H54 (cell line): ENCODE measurements around the gene ABHD5.

Experiments used
- DNase-seq: peaks from one replicate; pipeline ENCODE4 v3.0.0; 2011; ENCODE audit warnings: low spot score, mixed read lengths; ENCODE audit not compliant: insufficient read length
- FAIRE-seq: peaks from 3 replicates; lab custom pipeline; 2011; peaks lifted over from hg19 to GRCh38; lab: Jason Lieb, UNC
- POLR2A ChIP-seq: IDR thresholded peaks from 2 replicates; pipeline ENCODE4 v1.6.1; 2011; ENCODE audit warnings: low read depth, mild to moderate bottlenecking, low read length

ABHD5 gene

GRCh38 chr3:43742920-43743319 is 52.2 kb downstream of the ABHD5 start:
- FAIRE-seq (no peak), DNase-seq (no peak)
- TF ChIP-seq POLR2A = no peak

DNA sequence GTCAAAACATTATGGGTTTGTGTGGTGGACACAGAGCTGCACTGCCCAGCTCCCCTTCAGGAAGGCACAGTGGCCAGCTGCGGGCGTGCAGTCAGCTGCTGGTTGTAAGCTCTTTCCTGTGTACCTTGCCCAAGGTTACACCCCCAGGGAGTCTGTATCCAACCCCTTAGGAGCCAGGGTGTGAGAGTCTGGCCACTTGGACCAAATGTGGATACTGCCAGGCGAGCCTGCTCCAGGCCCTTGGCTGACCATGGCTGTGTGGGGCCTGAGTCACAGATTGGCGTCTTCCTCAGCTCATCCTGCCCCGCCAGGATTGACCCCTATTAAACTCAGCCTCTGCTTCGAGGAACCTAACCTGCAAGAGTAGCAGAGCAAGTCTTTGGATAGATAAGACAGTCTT is 56.9 kb downstream of the ABHD5 start:
- DNase-seq (no peak), FAIRE-seq (no peak)

DNA sequence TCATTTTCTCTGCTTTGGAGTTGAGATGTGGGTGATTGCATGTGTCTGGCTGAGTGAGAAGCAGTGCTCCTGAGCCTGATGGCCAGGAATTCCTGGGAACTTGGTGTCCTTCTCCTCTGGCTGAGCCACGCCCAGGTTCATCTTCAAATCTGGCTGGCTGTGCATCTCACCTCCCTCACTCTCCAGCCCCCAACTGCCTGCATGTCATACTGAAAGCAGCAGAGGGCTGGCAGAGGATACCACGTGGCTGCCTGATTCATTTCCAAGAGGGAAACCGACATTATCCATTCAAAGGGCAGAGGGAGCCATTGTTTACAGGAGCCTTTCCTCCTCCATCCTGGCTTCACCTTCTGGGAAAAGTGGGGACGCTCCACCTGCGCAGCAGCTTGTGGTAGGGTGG is 57.4 kb downstream of the ABHD5 start:
- no peak for FAIRE-seq
- no peak for DNase-seq

More for the DNA sequence above, 56.9 kb downstream of the ABHD5 start:
- no peak for TF ChIP-seq POLR2A

GRCh38 chr3:43748645-43749044 is 57.9 kb downstream of the ABHD5 start:
- no peak for DNase-seq
- no peak for TF ChIP-seq POLR2A
- no peak for FAIRE-seq

More for the DNA sequence above, 57.4 kb downstream of the ABHD5 start:
- TF ChIP-seq POLR2A = no peak

DNA sequence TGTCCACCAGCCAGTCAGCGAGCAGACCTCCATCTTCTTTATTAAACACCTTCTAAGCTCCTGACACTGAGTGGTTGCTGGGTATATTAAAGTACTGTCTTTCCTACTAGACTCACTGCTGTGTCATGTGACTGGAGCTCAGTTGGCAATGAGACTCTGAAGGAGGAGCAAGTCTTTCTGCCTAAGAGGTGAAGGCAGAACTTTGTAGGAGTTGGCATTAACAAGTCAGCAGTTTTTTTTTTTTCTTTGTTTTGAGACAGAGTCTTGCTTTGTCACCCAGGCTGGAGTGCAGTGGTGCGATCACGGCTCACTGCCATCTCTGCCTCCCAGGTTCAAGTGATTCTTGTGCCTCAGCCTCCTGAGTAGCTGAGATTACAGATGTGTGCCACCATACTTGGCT is 62.2 kb downstream of the ABHD5 start:
- DNase-seq (no peak), FAIRE-seq (no peak)
- no peak for TF ChIP-seq POLR2A

- FAIRE-seq (peak; percentile 6), DNase-seq (peak; percentile 34)
- TF ChIP-seq POLR2A = no peak
Measured at GRCh38 chr3:43753741-43754715, 63.3 kb downstream of the ABHD5 start.

DNA sequence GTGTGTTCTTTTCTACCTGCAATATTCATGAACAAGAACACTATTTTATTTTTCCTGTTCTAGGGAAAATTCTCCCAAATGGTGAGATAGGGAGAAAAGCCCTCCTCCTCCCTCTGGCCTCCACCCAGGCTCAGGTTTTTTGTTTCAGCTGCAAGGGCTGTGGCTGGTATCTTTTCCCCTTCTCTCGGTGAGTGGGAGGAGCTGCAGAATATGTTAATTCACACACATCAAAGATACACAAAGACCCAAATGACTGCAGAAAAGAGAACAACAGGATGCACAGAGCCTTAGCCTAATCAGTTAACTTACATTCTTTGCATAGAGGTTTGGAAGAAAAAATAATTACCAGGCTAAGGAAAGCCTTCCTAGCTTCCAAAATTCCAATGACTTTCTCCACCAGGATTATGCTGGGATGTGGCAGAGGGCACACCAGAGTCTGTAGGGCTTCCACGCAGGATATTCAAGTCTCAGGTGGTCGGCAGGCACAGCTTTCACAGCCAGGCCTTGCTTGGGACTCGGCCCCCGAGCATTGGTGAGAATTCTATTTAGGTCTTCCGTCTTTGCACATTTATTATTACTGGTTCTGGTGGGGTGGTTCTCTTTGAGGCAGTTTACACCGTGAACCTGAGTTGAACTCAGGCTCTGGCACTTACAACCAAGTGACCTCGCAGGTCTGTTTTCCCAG is 64.9 kb downstream of the ABHD5 start:
- TF ChIP-seq POLR2A = no peak
- FAIRE-seq (no peak), DNase-seq (no peak)

- no peak for DNase-seq
- no peak for FAIRE-seq
- no peak for TF ChIP-seq POLR2A
Measured at GRCh38 chr3:43757666-43758321, 67.1 kb downstream of the ABHD5 start.

- no peak for DNase-seq
- no peak for TF ChIP-seq POLR2A
- FAIRE-seq = no peak
Measured at GRCh38 chr3:43758592-43759225, 68.0 kb downstream of the ABHD5 start.

DNA sequence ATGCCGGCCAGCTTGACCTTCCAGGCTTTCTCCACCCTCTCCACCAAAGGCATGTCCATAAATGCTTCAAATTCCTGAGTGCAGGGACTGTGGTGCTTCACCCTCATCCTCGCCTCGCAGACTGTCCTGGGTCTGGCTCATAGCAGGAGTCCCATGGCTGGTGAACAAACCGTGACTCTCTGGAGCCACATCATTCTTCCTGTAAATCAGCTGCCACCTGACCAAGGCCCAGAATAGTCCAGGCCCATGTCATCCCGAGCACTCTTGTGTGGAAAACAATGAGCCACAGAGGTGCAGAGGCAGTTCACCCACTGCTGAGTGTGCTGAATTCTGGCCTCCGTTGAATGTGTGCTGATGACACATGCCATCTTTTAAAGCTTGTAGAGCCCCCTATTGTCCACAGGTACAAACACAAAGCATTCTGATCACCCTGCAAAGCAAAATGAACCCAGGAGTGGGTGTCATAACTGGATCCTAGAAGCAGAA is 68.6 kb downstream of the ABHD5 start:
- FAIRE-seq = peak; percentile 62
- DNase-seq = peak; percentile 63
- TF ChIP-seq POLR2A = 0 out of 2 replicates have a peak, but pooled peaks have one; percentile 38

DNA sequence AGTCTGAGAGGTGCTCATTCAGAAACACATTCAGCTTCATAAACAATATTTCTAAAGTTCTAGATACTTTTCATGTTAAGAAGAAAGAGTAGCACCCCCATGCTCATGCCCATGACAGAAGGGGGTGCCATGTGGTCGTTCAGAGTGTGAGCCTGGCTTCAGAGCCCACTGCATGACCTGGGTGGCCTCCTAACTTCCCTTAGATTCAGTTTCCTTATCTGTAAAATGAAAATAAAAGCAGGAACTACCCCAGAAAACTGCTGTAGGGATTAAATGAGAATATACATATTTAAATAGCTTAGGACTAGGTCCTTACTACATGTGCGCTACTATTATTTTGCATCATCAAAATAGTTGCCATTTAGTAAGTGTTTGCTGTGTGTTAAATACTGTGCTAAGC is 69.2 kb downstream of the ABHD5 start:
- FAIRE-seq (no peak), DNase-seq (no peak)
- no peak for TF ChIP-seq POLR2A

DNA sequence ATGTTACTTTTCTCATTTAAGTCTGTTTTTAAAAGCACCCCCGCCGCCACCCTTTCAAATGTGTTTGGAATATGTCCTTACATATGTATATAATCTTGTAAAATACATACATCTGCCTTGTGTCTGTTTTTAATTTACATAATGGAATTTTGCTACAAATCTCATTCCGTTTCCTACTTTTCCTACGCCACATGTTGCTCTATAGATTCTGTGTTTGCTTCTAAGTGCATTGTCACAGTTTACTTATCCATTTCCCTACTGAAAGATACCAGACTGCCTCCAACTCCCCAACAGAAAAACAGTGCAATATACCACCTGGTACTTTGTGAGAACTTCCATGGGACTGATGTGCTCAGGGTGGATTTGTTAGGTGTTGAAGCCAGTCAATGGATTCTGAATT is 70.2 kb downstream of the ABHD5 start:
- FAIRE-seq = no peak

DNA sequence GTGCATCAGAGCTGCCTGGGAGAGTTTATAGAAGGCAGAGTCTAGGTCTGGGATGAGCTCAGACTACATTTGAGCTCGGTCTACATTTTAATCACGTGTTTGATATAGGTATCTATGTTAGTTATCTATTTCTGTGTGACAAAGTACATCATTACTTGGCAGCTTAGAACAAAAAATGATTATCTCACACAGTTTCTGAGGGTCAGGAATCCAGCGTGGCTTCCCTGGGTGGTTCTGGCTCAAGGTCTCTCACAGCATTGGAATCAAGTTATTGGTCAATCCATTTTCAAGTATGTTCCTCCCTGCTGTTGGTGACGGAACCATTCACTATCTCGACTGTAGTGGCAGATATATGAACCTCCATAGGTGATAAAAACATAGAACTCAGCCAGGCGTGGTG is 71.7 kb downstream of the ABHD5 start:
- FAIRE-seq = no peak
- TF ChIP-seq POLR2A = no peak

More for the DNA sequence above, 70.2 kb downstream of the ABHD5 start:
- TF ChIP-seq POLR2A = no peak
- no peak for DNase-seq

GRCh38 chr3:43764056-43764455 is 73.3 kb downstream of the ABHD5 start:
- no peak for FAIRE-seq
- DNase-seq = no peak
- no peak for TF ChIP-seq POLR2A

More for the DNA sequence above, 71.7 kb downstream of the ABHD5 start:
- DNase-seq = no peak
